Type B pancreatic cell (in vitro differentiated cells): Measurements from ENCODE around the gene KIF19. TPM values are rescaled to one million over a fixed set of nuclear protein-coding genes. Genes with fewer than 3 reads are reported as not detected.

Experiments
- DNase-seq: peaks from one replicate; pipeline ENCODE4 v3.0.0; 2021; ENCODE audit warnings: mixed read lengths; ENCODE audit not compliant: unreplicated experiment; ENCODE audit errors: extremely low spot score
- H3K27ac Mint-ChIP-seq: 2 replicates; pipeline ENCODE4 v1.8.0; 2021; ENCODE audit warnings: mild to moderate bottlenecking, mixed read lengths
- H3K27me3 Mint-ChIP-seq: 2 replicates; pipeline ENCODE4 v1.8.0; 2021; ENCODE audit warnings: mixed read lengths
- H3K36me3 Mint-ChIP-seq: 2 replicates; pipeline ENCODE4 v1.8.0; 2021; ENCODE audit warnings: mixed read lengths
- H3K4me1 Mint-ChIP-seq: one replicate; pipeline ENCODE4 v1.8.0; 2021; ENCODE audit warnings: mixed read lengths; ENCODE audit not compliant: unreplicated experiment
- H3K4me3 Mint-ChIP-seq: 2 replicates; pipeline ENCODE4 v1.8.0; 2021; ENCODE audit warnings: mild to moderate bottlenecking, mixed read lengths
- H3K9me3 Mint-ChIP-seq: 2 replicates; pipeline ENCODE4 v1.8.0; 2021; ENCODE audit warnings: mixed read lengths
- total RNA-seq: library from RNA; stranded (reverse); gene quantifications from 2 replicates; pipeline ENCODE4 v1.2.1, GENCODE V29; 2021; ENCODE audit warnings: low replicate concordance
- TF ChIP-seq, protein P1 (sequence below): fragments of 200-600 bp; sonication (generic); conservative IDR thresholded peaks from 2 replicates; pipeline ENCODE4 v1.5.0; 2021; ENCODE audit warnings: antibody characterized with exemption, mild to moderate bottlenecking

The KIF19 gene
- total RNA-seq, 1 donor from 2014 or later = 2.9 TPM

DNA sequence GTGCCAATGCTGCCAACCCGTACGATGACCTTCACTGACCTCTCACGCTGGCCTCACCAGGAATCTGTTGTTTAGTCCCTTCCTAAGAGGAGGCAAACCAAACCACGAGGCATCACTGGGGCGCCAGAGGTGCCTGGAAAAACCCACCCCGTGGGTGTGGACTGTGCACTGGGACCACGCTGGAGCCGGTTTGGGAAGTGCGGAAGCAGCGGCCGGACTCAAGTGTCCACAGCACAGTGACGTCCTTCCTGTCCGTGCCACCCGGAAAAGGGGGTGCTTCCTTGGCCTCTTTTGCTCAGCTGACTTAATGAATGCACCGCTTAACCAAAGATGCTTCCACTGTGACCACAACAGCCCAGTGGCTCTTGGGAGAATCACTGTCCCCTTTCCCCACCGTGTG is 9.0 kb upstream of the KIF19 start:
- Mint-ChIP-seq H3K27ac (no peak overlapping the region), H3K4me3 (no peak overlapping the region), H3K4me1 (peaks cover 5% of the 10 kb centered on the region), H3K36me3 (no peaks in the 10 kb centered on the region), H3K27me3 (peaks cover 23% of the 10 kb centered on the region), H3K9me3 (no peaks in the 10 kb centered on the region)
- TF ChIP-seq, protein P1, sequence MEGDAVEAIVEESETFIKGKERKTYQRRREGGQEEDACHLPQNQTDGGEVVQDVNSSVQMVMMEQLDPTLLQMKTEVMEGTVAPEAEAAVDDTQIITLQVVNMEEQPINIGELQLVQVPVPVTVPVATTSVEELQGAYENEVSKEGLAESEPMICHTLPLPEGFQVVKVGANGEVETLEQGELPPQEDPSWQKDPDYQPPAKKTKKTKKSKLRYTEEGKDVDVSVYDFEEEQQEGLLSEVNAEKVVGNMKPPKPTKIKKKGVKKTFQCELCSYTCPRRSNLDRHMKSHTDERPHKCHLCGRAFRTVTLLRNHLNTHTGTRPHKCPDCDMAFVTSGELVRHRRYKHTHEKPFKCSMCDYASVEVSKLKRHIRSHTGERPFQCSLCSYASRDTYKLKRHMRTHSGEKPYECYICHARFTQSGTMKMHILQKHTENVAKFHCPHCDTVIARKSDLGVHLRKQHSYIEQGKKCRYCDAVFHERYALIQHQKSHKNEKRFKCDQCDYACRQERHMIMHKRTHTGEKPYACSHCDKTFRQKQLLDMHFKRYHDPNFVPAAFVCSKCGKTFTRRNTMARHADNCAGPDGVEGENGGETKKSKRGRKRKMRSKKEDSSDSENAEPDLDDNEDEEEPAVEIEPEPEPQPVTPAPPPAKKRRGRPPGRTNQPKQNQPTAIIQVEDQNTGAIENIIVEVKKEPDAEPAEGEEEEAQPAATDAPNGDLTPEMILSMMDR = no peak
- no peak for DNase-seq

- Mint-ChIP-seq H3K36me3 (no peaks in the 10 kb centered on the region), H3K27ac (no peak overlapping the region), H3K4me1 (peaks cover 5% of the 10 kb centered on the region), H3K4me3 (no peak overlapping the region), H3K9me3 (no peaks in the 10 kb centered on the region), H3K27me3 (peaks cover 32% of the 10 kb centered on the region)
- DNase-seq = no peak
- TF ChIP-seq, protein P1 = no peak
Observed at GRCh38 chr17:74318391-74318790, 7.6 kb upstream of the KIF19 start.

GRCh38 chr17:74324521-74324920 is 1.5 kb upstream of the KIF19 start:
- Mint-ChIP-seq H3K27ac (no peak overlapping the region), H3K36me3 (no peaks in the 10 kb centered on the region), H3K9me3 (no peaks in the 10 kb centered on the region), H3K4me3 (no peak overlapping the region), H3K4me1 (peaks cover 6% of the 10 kb centered on the region), H3K27me3 (peaks cover 63% of the 10 kb centered on the region)
- no peak for DNase-seq
- TF ChIP-seq, protein P1 = no peak

DNA sequence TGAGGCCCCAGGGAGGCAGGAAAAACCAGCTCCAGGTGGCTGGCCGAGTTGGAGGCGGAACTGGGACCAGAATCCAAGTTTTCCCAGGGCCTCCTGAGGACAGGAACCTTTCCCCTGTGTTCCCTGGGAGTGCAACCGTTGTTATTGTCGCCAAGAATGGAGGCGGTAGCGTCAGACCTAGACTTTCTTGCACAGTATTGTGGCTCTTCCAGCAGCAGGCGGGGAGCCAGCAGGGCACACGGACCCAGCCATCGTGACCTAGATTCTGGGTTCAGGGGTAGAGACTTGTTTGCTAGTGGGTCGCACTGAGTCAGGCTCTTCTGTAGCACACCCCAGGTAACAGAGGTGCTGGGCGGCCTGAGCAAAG is 667 bp upstream of the KIF19 start:
- Mint-ChIP-seq H3K9me3 (no peaks in the 10 kb centered on the region), H3K4me3 (peak overlapping the region; percentile 59), H3K4me1 (peaks cover 6% of the 10 kb centered on the region), H3K27me3 (peaks cover 63% of the 10 kb centered on the region), H3K27ac (no peak overlapping the region), H3K36me3 (no peaks in the 10 kb centered on the region)
- TF ChIP-seq, protein P1 = no peak
- DNase-seq = no peak

DNA sequence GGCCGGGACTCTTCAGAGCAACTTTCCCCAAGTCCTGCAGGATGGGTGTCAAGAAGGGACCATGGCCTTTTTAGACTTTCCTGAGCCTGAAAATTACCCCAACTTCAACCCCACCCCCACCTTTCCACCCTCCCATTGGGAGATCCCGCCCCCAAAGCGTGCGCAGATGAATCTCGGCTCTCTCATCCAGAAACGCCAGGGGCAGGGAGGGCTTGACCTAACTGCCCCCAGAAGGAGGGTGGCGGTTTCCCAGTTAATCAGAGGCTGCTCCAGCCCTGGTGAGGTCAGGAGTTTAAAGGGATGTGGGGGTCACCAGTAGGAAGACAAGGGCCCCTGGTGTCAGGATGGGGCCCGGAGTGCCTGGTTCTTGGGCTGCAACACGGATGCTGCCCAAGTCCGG is 480 bp downstream of the KIF19 start:
- Mint-ChIP-seq H3K4me3 (peak overlapping the region; percentile 60), H3K27ac (no peak overlapping the region), H3K27me3 (peaks cover 52% of the 10 kb centered on the region), H3K9me3 (no peaks in the 10 kb centered on the region), H3K4me1 (peaks cover 10% of the 10 kb centered on the region), H3K36me3 (no peaks in the 10 kb centered on the region)
- TF ChIP-seq, protein P1 = no peak
- DNase-seq = no peak

- TF ChIP-seq, protein P1 = no peak
- Mint-ChIP-seq H3K36me3 (no peaks in the 10 kb centered on the region), H3K4me3 (no peak overlapping the region), H3K9me3 (no peaks in the 10 kb centered on the region), H3K27ac (no peak overlapping the region), H3K27me3 (peaks cover 37% of the 10 kb centered on the region), H3K4me1 (peaks cover 16% of the 10 kb centered on the region)
- no peak for DNase-seq
Observed at GRCh38 chr17:74328487-74328886, 2.5 kb downstream of the KIF19 start.
